ENCODE data around the gene ACER3. TPM values are rescaled to one million over a fixed set of nuclear protein-coding genes. Genes with fewer than 3 reads are reported as not detected.
A peak's percentile ranks its signal among the peaks of the same experiment; 100 is the strongest.

ACER3 gene
- total and polyA plus RNA-seq, 2 experiments from 2014 or later, result 17.1 to 18.3 TPM

DNA sequence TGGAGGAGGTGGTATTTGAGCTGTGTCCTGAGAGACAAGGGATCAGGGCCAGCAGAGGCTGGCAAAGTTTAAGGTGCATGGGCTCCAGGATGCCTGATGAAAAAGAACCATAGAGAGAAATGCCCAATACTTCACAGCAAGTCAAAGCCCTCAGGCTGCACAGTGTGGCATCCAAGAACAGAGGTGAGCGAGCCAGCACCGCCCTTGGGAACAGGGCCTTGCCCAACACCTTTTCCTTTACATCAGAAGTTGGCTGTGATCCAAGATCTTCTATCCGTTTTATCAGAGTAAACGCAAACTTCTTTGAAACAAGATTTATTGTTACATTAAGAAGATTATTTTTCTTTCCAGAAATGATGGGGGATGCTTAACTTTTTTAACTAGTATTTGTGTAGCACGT is 174.9 kb downstream of the ACER3 start:
- peaks cover 5% of the 10 kb centered on the region for H3K27me3 ChIP-seq
- no peaks in the 10 kb centered on the region for H4K20me1 ChIP-seq (ENCODE audit: insufficient read depth, poor library complexity, severe bottlenecking)
- H3K4me3 ChIP-seq, result no peak overlapping the region
- no peaks in the 10 kb centered on the region for H3K9me2 ChIP-seq (replicated peaks; ENCODE audit: insufficient read depth)
- peaks cover 9% of the 10 kb centered on the region for H3K4me1 ChIP-seq (ENCODE audit: insufficient read depth)
- H3K9me3 ChIP-seq (ENCODE audit: low read depth), result no peaks in the 10 kb centered on the region
- TF ChIP-seq EZH2phosphoT487 (IDR thresholded peaks at IDR 0.05; ENCODE audit: low read depth, severe bottlenecking, unreplicated experiment) (no peak), EZH2 (IDR thresholded peaks at IDR 0.05; ENCODE audit: borderline replicate concordance) (no peak)
- TF ChIP-seq, protein P1, sequence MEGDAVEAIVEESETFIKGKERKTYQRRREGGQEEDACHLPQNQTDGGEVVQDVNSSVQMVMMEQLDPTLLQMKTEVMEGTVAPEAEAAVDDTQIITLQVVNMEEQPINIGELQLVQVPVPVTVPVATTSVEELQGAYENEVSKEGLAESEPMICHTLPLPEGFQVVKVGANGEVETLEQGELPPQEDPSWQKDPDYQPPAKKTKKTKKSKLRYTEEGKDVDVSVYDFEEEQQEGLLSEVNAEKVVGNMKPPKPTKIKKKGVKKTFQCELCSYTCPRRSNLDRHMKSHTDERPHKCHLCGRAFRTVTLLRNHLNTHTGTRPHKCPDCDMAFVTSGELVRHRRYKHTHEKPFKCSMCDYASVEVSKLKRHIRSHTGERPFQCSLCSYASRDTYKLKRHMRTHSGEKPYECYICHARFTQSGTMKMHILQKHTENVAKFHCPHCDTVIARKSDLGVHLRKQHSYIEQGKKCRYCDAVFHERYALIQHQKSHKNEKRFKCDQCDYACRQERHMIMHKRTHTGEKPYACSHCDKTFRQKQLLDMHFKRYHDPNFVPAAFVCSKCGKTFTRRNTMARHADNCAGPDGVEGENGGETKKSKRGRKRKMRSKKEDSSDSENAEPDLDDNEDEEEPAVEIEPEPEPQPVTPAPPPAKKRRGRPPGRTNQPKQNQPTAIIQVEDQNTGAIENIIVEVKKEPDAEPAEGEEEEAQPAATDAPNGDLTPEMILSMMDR (IDR thresholded peaks at IDR 0.05; ENCODE audit: poor library complexity), result no peak
- H2AFZ ChIP-seq, result no peak overlapping the region
- H3K27ac ChIP-seq, result peak overlapping the region; percentile 22
- H3K36me3 ChIP-seq (replicated peaks; ENCODE audit: insufficient read depth, low read depth), result no peaks in the 10 kb centered on the region
- WGBS (ENCODE audit: low lambda C conversion rate, missing lambda C conversion rate), result 40% methylated on average over 5 of the region's 5 CpGs
- no peaks in the 10 kb centered on the region for H3K79me2 ChIP-seq
- DNase-seq (ENCODE audit: low spot score), result peak; percentile 70
- H3K4me2 ChIP-seq, result peak overlapping the region; percentile 5

GRCh38 chr11:77036398-77036797 is 175.7 kb downstream of the ACER3 start:
- Histone ChIP-seq H3K27me3 (peaks cover 5% of the 10 kb centered on the region), H3K4me2 (peak overlapping the region; percentile 5), H3K9me2 (replicated peaks; ENCODE audit: insufficient read depth) (no peaks in the 10 kb centered on the region), H3K27ac (peak overlapping the region; percentile 2), H3K36me3 (replicated peaks; ENCODE audit: insufficient read depth, low read depth) (no peaks in the 10 kb centered on the region), H3K9me3 (ENCODE audit: low read depth) (no peaks in the 10 kb centered on the region), H3K79me2 (no peaks in the 10 kb centered on the region), H3K4me3 (no peak overlapping the region), H3K4me1 (ENCODE audit: insufficient read depth) (peaks cover 9% of the 10 kb centered on the region), H4K20me1 (ENCODE audit: insufficient read depth, poor library complexity, severe bottlenecking) (no peaks in the 10 kb centered on the region), H2AFZ (no peak overlapping the region)
- DNase-seq (ENCODE audit: low spot score), result no peak
- TF ChIP-seq EZH2phosphoT487 (IDR thresholded peaks at IDR 0.05; ENCODE audit: low read depth, severe bottlenecking, unreplicated experiment), result no peak
- TF ChIP-seq, protein P1 (IDR thresholded peaks at IDR 0.05; ENCODE audit: poor library complexity), result no peak
- TF ChIP-seq EZH2 (IDR thresholded peaks at IDR 0.05; ENCODE audit: borderline replicate concordance), result no peak
- WGBS (ENCODE audit: low lambda C conversion rate, missing lambda C conversion rate), result 46% methylated on average over 5 of the region's 5 CpGs

GRCh38 chr11:77037057-77037456 is 176.3 kb downstream of the ACER3 start:
- Histone ChIP-seq H3K27me3 (peaks cover 5% of the 10 kb centered on the region), H3K27ac (peak overlapping the region; percentile 2), H4K20me1 (ENCODE audit: insufficient read depth, poor library complexity, severe bottlenecking) (no peaks in the 10 kb centered on the region), H2AFZ (no peak overlapping the region), H3K79me2 (no peaks in the 10 kb centered on the region), H3K4me1 (ENCODE audit: insufficient read depth) (peaks cover 9% of the 10 kb centered on the region), H3K4me3 (no peak overlapping the region), H3K4me2 (peak overlapping the region; percentile 5), H3K36me3 (replicated peaks; ENCODE audit: insufficient read depth, low read depth) (no peaks in the 10 kb centered on the region), H3K9me3 (ENCODE audit: low read depth) (no peaks in the 10 kb centered on the region), H3K9me2 (replicated peaks; ENCODE audit: insufficient read depth) (no peaks in the 10 kb centered on the region)
- whole genome bisulfite sequencing (ENCODE audit: low lambda C conversion rate, missing lambda C conversion rate), result 76% methylated on average over 10 of the region's 10 CpGs
- TF ChIP-seq, protein P1 (IDR thresholded peaks at IDR 0.05; ENCODE audit: poor library complexity), result no peak
- TF ChIP-seq EZH2 (IDR thresholded peaks at IDR 0.05; ENCODE audit: borderline replicate concordance), result no peak
- TF ChIP-seq EZH2phosphoT487 (IDR thresholded peaks at IDR 0.05; ENCODE audit: low read depth, severe bottlenecking, unreplicated experiment), result no peak
- no peak for DNase-seq (ENCODE audit: low spot score)

Measured in hepatocyte (in vitro differentiated cells).